Measurements from ENCODE around the gene FASTKD3. TPM values are rescaled to one million over a fixed set of nuclear protein-coding genes. Genes with fewer than 3 reads are reported as not detected.

FASTKD3 gene
- total and polyA plus RNA-seq, 4 experiments from 2014 or later: 11.1 to 17.6 (median 12.6) TPM

DNA sequence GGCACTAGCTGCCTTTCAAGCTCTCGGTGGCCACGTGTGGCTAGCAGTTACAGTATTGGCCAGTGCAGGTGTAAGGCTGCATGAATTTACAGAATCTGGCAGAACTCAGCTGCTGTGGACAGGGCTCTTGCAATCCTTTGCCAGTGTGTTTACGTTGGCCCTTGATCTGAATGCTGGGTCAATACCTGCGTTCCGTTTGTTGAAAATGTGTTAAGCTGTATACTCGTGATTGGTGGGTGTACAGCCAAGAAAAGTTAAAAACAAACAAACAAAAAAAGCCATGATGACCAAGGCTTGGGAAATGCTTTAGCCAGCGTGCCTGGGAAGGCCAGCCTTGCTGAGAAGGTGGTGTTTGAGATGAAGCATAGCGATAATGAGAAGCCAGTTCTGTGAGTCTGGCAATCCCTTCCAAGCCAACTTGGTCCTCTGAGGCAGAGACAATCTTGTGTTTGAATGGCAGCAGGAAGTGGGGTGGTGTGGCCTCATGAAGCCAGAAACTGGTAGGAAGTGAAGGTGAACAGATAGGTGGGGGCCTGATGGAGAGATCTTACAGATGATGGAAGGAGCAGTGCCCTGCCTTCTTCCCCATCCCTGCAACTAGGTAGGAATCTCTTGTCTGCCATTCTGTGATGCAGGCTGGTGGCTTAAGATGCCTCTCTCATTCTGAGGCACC lies 17.1 kb downstream of the FASTKD3 start:
- Mint-ChIP-seq H3K4me3 (peak overlapping the region; percentile 39 to 89 (median 74)), H3K27me3 (peaks cover 12 to 15% of the 10 kb centered on the region in 2 donors), H3K27ac (peak overlapping the region in 5 of 7 donors; percentile 5 to 31 (median 14)), H3K9me3 (no peaks in the 10 kb centered on the region), H3K36me3 (no peaks in the 10 kb centered on the region), H3K4me1 (peaks cover 15 to 32% (median 23%) of the 10 kb centered on the region in 4 donors)
- ChIA-PET CTCF (ENCODE audit: partially characterized antibody) (interaction anchor here (1.2 to 3.0 kb wide), 4 partner anchors 8 to 35 kb away, joined by 4 to 15 read pairs (median 12); no protein-coding TSS in a partner anchor), POLR2A (ENCODE audit: partially characterized antibody) (interaction anchor here (2.8 kb wide), 1 partner anchor 18 kb away, joined by 19 read pairs; the partner anchor contains the start of genes FASTKD3 and MTRR)
- H3K27ac ChIP-seq (ENCODE audit: low read depth, low read length): no peak overlapping the region
- H3K4me3 ChIP-seq (ENCODE audit: low read length in 2 of 2): no peak overlapping the region
- no peak for DNase-seq
- H3K36me3 ChIP-seq (ENCODE audit: insufficient read depth, low read length): no peaks in the 10 kb centered on the region
- H3K9me3 ChIP-seq (ENCODE audit: control insufficient read depth in 1 of 2, low read length in 2 of 2): no peaks in the 10 kb centered on the region
- intact Hi-C loops (cut with micrococcal nuclease): no loop called here
- H3K4me1 ChIP-seq (ENCODE audit: insufficient read depth, low read length): peaks cover 26% of the 10 kb centered on the region
- H3K27me3 ChIP-seq (ENCODE audit: insufficient read depth, low read length): peaks cover 15% of the 10 kb centered on the region

DNA sequence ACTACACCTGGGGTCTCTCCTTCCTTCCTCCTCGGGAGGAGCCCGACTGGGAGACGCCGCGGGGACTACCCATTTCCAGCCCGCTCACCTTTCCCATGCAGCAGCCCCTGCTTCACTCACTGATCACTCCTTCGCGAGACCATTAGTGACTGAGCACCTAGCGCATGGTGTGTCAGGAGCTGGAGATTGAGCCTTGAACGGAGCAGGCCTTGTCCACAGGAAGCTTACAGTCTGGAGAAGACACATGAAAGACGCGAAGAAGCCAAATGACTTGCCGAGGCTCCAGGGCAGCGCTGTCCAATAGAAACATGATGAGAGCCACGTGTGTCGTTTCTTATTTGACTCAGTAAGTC lies 17.6 kb downstream of the FASTKD3 start:
- H3K27ac ChIP-seq (ENCODE audit: low read depth, low read length): no peak overlapping the region
- peak overlapping the region in 2 of 7 donors; percentile 50 to 89 for H3K27ac Mint-ChIP-seq
- peak in 1 of 5 donors; percentile 10 for DNase-seq
- peaks cover 26% of the 10 kb centered on the region for H3K4me1 ChIP-seq (ENCODE audit: insufficient read depth, low read length)
- no peaks in the 10 kb centered on the region for H3K9me3 ChIP-seq (ENCODE audit: control insufficient read depth in 1 of 2, low read length in 2 of 2)
- peaks cover 14 to 32% (median 22%) of the 10 kb centered on the region in 4 donors for H3K4me1 Mint-ChIP-seq
- intact Hi-C loops (cut with micrococcal nuclease): no loop called here
- no peaks in the 10 kb centered on the region for H3K36me3 Mint-ChIP-seq
- no peak overlapping the region for H3K4me3 ChIP-seq (ENCODE audit: low read length in 2 of 2)
- peak overlapping the region; percentile 79 to 89 (median 83) for H3K4me3 Mint-ChIP-seq
- peaks cover 15 to 17% of the 10 kb centered on the region in 2 donors for H3K27me3 Mint-ChIP-seq
- no peaks in the 10 kb centered on the region for H3K36me3 ChIP-seq (ENCODE audit: insufficient read depth, low read length)
- no peaks in the 10 kb centered on the region for H3K9me3 Mint-ChIP-seq
- CTCF ChIA-PET (ENCODE audit: partially characterized antibody): interaction anchor here (1.2 to 3.0 kb wide), 4 partner anchors 9 to 35 kb away, joined by 4 to 15 read pairs (median 12); no protein-coding TSS in a partner anchor
- peaks cover 15% of the 10 kb centered on the region for H3K27me3 ChIP-seq (ENCODE audit: insufficient read depth, low read length)
- POLR2A ChIA-PET (ENCODE audit: partially characterized antibody): interaction anchor here (0.8 to 2.8 kb wide), 2 partner anchors 18 to 1219 kb away, joined by 3 to 19 read pairs; partner anchors contain the start of genes FASTKD3, MTRR and NSUN2

DNA sequence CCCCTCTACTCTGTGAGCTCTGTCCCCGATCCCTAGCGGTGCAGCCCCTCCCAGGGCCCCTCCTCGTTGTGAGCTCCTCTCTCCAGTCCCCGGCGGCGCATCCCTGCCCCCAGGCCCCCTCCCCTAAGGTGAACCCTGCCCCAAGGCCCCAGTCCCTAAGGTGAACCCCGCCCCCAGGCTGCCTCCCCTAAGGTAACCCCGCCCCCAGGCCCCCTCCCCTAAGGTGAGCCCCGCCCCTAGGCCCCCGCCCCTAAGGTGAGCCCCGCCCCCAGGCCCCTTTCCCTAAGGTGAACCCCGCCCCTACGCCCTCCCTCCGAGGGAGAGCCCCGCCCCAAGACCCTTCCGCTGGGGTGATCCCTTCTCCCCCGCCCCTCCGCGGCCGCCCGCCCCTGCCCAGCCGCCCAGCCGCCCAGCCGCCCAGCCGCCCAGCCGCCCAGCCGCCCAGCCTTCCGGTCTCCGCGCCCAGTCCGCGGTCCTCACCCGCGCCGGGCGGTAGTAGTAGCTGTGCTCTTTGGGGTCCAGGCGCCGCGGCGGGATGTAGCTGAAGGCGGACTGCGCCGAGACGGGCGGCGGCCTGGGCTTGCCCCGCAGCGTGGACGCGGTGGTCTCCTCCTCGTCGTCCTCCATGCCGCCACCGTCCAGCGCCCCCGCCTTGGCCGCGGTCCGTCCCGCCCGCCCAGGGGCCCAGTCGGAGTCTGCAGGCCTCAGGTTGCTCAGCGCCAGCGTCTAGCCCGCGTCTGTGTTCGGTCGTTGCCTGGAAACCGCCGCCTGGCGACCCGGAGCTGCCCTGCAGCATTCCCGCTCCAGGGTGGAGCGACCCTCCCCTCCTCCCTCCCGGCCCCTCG lies 18.2 kb downstream of the FASTKD3 start, which contains the start of gene CFAP90:
CFAP90 (minus strand) TSS at position 739 of the 845 bp plus-strand sequence; CDS start at position 627, 112 bp downstream.
- Histone ChIP-seq H3K27me3 (ENCODE audit: insufficient read depth, low read length) (peaks cover 15% of the 10 kb centered on the region), H3K27ac (ENCODE audit: low read depth, low read length) (no peak within 1 kb of the TSS), H3K36me3 (ENCODE audit: insufficient read depth, low read length) (no peaks in the 10 kb centered on the region), H3K9me3 (ENCODE audit: control insufficient read depth in 1 of 2, low read length in 2 of 2) (no peaks in the 10 kb centered on the region), H3K4me1 (ENCODE audit: insufficient read depth, low read length) (peaks cover 26% of the 10 kb centered on the region), H3K4me3 (ENCODE audit: low read length in 2 of 2) (peak within 1 kb of the TSS in 1 of 2 donors; percentile 41)
- intact Hi-C loops (cut with micrococcal nuclease): loop anchor here (1.0 kb wide), 1 partner anchor 19 kb away; the partner anchor contains the start of genes FASTKD3 and MTRR
- peak within 1 kb of the TSS; percentile 80 to 90 (median 86) for H3K4me3 Mint-ChIP-seq
- peaks cover 14 to 32% (median 22%) of the 10 kb centered on the region in 4 donors for H3K4me1 Mint-ChIP-seq
- no peaks in the 10 kb centered on the region for H3K36me3 Mint-ChIP-seq
- H3K9me3 Mint-ChIP-seq: no peaks in the 10 kb centered on the region
- CTCF ChIA-PET (ENCODE audit: partially characterized antibody): interaction anchor here (0.8 to 3.0 kb wide), 5 partner anchors 9 to 34 kb away, joined by 4 to 15 read pairs (median 11); no protein-coding TSS in a partner anchor
- peaks cover 16 to 17% of the 10 kb centered on the region in 2 donors for H3K27me3 Mint-ChIP-seq
- peak within 1 kb of the TSS; percentile 5 to 89 (median 70) for H3K27ac Mint-ChIP-seq
- DNase-seq: peak in 3 of 5 donors; percentile 27 to 55 (median 32)
- POLR2A ChIA-PET (ENCODE audit: partially characterized antibody): interaction anchor here (0.8 to 2.8 kb wide), 2 partner anchors 19 to 1218 kb away, joined by 3 to 19 read pairs; partner anchors contain the start of genes FASTKD3, MTRR and NSUN2

DNA sequence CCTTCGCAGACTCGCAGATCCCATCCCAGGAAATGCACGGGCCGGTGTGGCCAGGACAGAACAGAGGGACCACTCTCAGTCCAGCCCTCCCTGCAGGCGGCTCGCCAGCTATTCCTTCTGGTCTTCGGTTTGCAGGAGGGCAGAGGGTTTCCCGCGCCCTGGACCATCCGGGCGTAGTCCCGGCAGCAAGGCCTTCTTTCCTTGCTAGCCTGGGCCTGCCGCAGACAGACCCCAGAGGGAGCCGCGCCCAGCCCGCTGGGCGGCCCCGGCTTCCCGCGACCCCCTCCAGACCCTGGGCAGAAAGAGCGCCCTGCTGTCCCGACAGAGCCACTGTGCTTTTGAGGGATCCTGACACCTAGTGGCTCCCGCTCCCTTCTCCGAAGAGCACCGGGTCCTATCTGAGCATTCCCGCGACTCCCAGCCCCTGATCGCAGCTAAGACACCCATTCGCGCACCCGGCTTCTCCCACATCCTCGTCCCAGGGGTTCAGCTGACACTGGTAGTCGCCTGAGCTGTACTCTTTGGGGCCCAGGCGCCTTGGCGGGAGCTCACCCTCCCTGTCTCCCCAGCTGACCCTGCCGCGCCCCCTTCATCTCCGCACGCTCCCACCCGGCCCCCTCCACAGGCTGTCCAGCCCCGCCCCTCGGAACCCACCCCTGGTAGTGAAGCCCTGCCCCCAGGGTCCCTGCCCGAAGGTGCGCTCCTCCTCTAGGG lies 19.0 kb downstream of the FASTKD3 start:
- peak overlapping the region in 4 of 7 donors; percentile 70 to 84 (median 76) for H3K27ac Mint-ChIP-seq
- POLR2A ChIA-PET (ENCODE audit: partially characterized antibody): interaction anchor here (2.8 kb wide), 1 partner anchor 20 kb away, joined by 19 read pairs; the partner anchor contains the start of genes FASTKD3 and MTRR
- no peaks in the 10 kb centered on the region for H3K9me3 Mint-ChIP-seq
- Histone ChIP-seq H3K4me3 (ENCODE audit: low read length in 2 of 2) (peak overlapping the region in 1 of 2 donors; percentile 41), H3K4me1 (ENCODE audit: insufficient read depth, low read length) (peaks cover 26% of the 10 kb centered on the region), H3K27me3 (ENCODE audit: insufficient read depth, low read length) (peaks cover 15% of the 10 kb centered on the region), H3K27ac (ENCODE audit: low read depth, low read length) (no peak overlapping the region), H3K9me3 (ENCODE audit: control insufficient read depth in 1 of 2, low read length in 2 of 2) (no peaks in the 10 kb centered on the region), H3K36me3 (ENCODE audit: insufficient read depth, low read length) (no peaks in the 10 kb centered on the region)
- DNase-seq: peak in 2 of 5 donors; percentile 10
- CTCF ChIA-PET (ENCODE audit: partially characterized antibody): interaction anchor here (0.8 to 2.8 kb wide), 3 partner anchors 10 to 34 kb away, joined by 4 to 15 read pairs (median 11); no protein-coding TSS in a partner anchor
- H3K4me1 Mint-ChIP-seq: peaks cover 14 to 32% (median 22%) of the 10 kb centered on the region in 4 donors
- peak overlapping the region; percentile 78 to 90 (median 85) for H3K4me3 Mint-ChIP-seq
- intact Hi-C loops (cut with micrococcal nuclease): loop anchor here (1.0 kb wide), 1 partner anchor 19 kb away; the partner anchor contains the start of genes FASTKD3 and MTRR
- peaks cover 17% of the 10 kb centered on the region in 2 donors for H3K27me3 Mint-ChIP-seq
- no peaks in the 10 kb centered on the region for H3K36me3 Mint-ChIP-seq

DNA sequence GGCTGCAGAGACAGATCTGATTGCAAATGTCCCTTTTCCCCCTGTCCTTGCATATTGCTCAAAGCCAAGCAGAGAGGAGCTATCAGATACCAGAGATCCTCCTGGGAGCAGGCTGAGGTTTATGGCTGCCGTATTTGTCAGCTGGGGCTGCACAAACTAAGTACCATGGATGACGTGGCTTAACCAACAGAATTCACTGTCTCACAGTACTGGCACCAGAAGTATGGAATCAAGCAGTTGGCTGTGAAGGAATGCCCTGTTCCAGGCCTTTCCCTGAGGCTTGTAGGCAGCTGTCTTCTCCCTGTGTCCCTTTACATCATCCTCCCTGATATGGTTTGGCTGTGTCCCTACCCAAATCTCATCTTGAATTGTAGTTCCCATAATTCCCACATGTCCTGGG lies 20.5 kb downstream of the FASTKD3 start:
- H3K9me3 ChIP-seq (ENCODE audit: control insufficient read depth in 1 of 2, low read length in 2 of 2): no peaks in the 10 kb centered on the region
- H3K27ac ChIP-seq (ENCODE audit: low read depth, low read length): no peak overlapping the region
- POLR2A ChIA-PET (ENCODE audit: partially characterized antibody): no interaction called here
- H3K36me3 ChIP-seq (ENCODE audit: insufficient read depth, low read length): no peaks in the 10 kb centered on the region
- intact Hi-C loops (cut with micrococcal nuclease): no loop called here
- H3K4me1 Mint-ChIP-seq: peaks cover 14 to 31% (median 22%) of the 10 kb centered on the region in 4 donors
- H3K27me3 Mint-ChIP-seq: peaks cover 23 to 27% of the 10 kb centered on the region in 2 donors
- CTCF ChIA-PET (ENCODE audit: partially characterized antibody): interaction anchor here (1.4 kb wide), 1 partner anchor 9 kb away, joined by 3 read pairs; no protein-coding TSS in a partner anchor
- no peak for DNase-seq
- H3K4me1 ChIP-seq (ENCODE audit: insufficient read depth, low read length): peaks cover 26% of the 10 kb centered on the region
- H3K4me3 Mint-ChIP-seq: no peak overlapping the region
- H3K36me3 Mint-ChIP-seq: no peaks in the 10 kb centered on the region
- H3K4me3 ChIP-seq (ENCODE audit: low read length in 2 of 2): no peak overlapping the region
- H3K9me3 Mint-ChIP-seq: no peaks in the 10 kb centered on the region
- H3K27me3 ChIP-seq (ENCODE audit: insufficient read depth, low read length): peaks cover 15% of the 10 kb centered on the region
- no peak overlapping the region for H3K27ac Mint-ChIP-seq

DNA sequence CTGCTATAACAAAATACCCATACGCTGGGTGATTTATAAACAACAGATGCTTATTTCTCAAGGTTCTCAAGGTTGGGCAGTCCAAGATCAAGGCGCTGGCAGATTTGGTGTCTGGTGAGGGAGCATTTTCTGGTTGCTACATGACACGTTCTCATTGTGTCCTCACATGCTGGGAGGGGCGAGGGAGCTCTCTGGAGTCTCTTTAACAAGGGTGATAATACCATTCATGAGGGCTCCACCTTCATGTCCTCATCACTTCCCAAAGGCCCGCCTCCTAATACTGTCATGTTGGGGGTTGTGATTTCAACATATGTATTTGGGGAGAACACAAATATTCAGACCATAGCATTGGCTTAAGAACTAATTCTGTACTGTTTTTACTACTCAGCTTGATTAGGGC lies 22.5 kb downstream of the FASTKD3 start:
- no peaks in the 10 kb centered on the region for H3K36me3 ChIP-seq (ENCODE audit: insufficient read depth, low read length)
- H3K4me1 Mint-ChIP-seq: peaks cover 3 to 12% (median 7%) of the 10 kb centered on the region in 4 donors
- H3K36me3 Mint-ChIP-seq: no peaks in the 10 kb centered on the region
- H3K27me3 ChIP-seq (ENCODE audit: insufficient read depth, low read length): peaks cover 15% of the 10 kb centered on the region
- peaks cover 15% of the 10 kb centered on the region for H3K4me1 ChIP-seq (ENCODE audit: insufficient read depth, low read length)
- no peak for DNase-seq
- intact Hi-C loops (cut with micrococcal nuclease): no loop called here
- no peak overlapping the region for H3K27ac Mint-ChIP-seq
- no peak overlapping the region for H3K4me3 Mint-ChIP-seq
- CTCF ChIA-PET (ENCODE audit: partially characterized antibody): interaction anchor here (1.8 to 2.4 kb wide), 2 partner anchors 9 to 12 kb away, joined by 4 to 12 read pairs; no protein-coding TSS in a partner anchor
- no peaks in the 10 kb centered on the region for H3K9me3 Mint-ChIP-seq
- no peak overlapping the region for H3K27ac ChIP-seq (ENCODE audit: low read depth, low read length)
- no peak overlapping the region for H3K4me3 ChIP-seq (ENCODE audit: low read length in 2 of 2)
- no peaks in the 10 kb centered on the region for H3K9me3 ChIP-seq (ENCODE audit: control insufficient read depth in 1 of 2, low read length in 2 of 2)
- POLR2A ChIA-PET (ENCODE audit: partially characterized antibody): no interaction called here
- H3K27me3 Mint-ChIP-seq: peaks cover 27% of the 10 kb centered on the region in 2 donors
